ENCODE results near the gene ZNF66.
"Not testable (repeated sequence)": the region's sequence is repeated elsewhere in the genome, so short reads cannot be mapped to it uniquely, and the experiment has no call there.

DNA sequence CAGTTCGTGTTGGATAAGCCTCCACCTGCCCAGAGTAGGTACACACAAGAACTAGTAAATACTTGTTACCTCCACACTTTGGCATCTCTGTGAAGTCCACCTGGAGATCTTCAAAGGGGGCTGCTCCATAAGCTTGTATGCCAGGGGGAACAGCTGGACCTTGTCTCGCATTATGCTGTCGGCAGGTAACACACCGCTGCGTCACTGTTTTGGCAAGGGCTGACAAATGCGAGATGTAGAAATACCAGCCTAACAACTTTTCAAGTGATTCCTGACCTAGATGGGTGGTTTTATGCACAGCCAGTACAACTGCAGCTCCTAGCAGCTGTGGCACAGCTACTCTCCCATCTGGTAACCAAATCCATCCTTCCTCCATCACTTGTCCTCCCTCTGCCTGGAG, 25.9 kb upstream of the ZNF66 start:
- TF ChIP-seq JUN (CRISPR knock-in tag; IDR thresholded peaks at IDR 0.05) = not testable (repeated sequence)
- TF ChIP-seq, protein P1, sequence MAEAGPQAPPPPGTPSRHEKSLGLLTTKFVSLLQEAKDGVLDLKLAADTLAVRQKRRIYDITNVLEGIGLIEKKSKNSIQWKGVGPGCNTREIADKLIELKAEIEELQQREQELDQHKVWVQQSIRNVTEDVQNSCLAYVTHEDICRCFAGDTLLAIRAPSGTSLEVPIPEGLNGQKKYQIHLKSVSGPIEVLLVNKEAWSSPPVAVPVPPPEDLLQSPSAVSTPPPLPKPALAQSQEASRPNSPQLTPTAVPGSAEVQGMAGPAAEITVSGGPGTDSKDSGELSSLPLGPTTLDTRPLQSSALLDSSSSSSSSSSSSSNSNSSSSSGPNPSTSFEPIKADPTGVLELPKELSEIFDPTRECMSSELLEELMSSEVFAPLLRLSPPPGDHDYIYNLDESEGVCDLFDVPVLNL (CRISPR knock-in tag; IDR thresholded peaks at IDR 0.05; ENCODE audit: borderline replicate concordance, low read depth) = not testable (repeated sequence)
- TF ChIP-seq, protein P2, sequence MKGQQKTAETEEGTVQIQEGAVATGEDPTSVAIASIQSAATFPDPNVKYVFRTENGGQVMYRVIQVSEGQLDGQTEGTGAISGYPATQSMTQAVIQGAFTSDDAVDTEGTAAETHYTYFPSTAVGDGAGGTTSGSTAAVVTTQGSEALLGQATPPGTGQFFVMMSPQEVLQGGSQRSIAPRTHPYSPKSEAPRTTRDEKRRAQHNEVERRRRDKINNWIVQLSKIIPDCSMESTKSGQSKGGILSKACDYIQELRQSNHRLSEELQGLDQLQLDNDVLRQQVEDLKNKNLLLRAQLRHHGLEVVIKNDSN (CRISPR knock-in tag; IDR thresholded peaks at IDR 0.05) = not testable (repeated sequence)

All from WTC11 (cell line).